ENCODE data around the gene DLX4.

The DLX4 gene

DNA sequence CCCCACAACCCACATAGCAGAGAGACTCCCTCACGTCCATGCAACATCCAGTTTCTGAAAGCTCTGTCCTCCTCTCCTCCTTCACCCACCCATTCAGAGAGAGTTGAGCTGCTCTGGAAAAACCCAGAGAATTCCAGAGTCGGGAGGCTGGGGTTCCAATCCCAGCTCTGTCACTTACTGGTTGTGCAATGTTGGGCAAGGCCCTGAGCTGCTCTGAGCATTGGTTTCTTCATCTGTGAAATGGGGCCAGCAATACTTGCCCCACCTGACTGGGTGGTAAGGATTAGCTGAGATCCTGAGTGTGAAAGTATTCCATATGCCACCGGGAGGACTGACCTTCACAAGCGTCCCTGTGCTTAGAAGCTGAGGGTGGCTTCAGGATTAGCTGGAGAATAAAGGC, 12.2 kb upstream of the DLX4 start:
- Histone ChIP-seq H3K9ac (no peak overlapping the region), H3K27ac (no peak overlapping the region), H3K27me3 (ENCODE audit: control insufficient read depth, insufficient read depth, low read length) (no peaks in the 10 kb centered on the region), H3K4me1 (no peaks in the 10 kb centered on the region), H2AFZ (no peak overlapping the region), H3K4me2 (ENCODE audit: low read length) (no peak overlapping the region), H3K79me2 (no peaks in the 10 kb centered on the region), H3K4me3 (ENCODE audit: low read depth, low read length) (no peak overlapping the region), H3K36me3 (ENCODE audit: control insufficient read depth, insufficient read depth, low read length) (no peaks in the 10 kb centered on the region), H3K9me3 (ENCODE audit: control insufficient read depth, low read length) (no peaks in the 10 kb centered on the region)
- TF ChIP-seq, protein P1, sequence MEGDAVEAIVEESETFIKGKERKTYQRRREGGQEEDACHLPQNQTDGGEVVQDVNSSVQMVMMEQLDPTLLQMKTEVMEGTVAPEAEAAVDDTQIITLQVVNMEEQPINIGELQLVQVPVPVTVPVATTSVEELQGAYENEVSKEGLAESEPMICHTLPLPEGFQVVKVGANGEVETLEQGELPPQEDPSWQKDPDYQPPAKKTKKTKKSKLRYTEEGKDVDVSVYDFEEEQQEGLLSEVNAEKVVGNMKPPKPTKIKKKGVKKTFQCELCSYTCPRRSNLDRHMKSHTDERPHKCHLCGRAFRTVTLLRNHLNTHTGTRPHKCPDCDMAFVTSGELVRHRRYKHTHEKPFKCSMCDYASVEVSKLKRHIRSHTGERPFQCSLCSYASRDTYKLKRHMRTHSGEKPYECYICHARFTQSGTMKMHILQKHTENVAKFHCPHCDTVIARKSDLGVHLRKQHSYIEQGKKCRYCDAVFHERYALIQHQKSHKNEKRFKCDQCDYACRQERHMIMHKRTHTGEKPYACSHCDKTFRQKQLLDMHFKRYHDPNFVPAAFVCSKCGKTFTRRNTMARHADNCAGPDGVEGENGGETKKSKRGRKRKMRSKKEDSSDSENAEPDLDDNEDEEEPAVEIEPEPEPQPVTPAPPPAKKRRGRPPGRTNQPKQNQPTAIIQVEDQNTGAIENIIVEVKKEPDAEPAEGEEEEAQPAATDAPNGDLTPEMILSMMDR (IDR thresholded peaks at IDR 0.05): no peak

DNA sequence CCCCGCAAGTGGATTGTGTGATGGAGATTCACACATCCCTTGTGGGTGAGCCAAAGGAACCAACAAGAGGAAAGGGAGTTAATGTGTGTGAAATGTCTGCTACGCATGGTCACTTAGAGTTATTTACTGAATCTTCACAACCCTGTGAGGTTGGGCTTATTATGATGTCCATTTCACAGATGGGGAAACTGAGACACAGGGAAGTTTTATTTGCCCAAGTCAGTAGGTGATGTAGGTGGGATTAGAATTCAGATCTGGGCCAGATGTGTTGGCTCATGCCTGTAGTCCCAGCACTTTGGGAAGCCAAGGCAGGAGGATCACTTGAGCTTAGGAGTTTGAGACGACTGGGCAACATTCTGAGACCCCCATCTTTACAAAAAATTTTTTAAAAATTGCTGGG, 11.6 kb upstream of the DLX4 start:
- Histone ChIP-seq H3K36me3 (ENCODE audit: control insufficient read depth, insufficient read depth, low read length) (no peaks in the 10 kb centered on the region), H3K9me3 (ENCODE audit: control insufficient read depth, low read length) (no peaks in the 10 kb centered on the region), H3K4me3 (ENCODE audit: low read depth, low read length) (no peak overlapping the region), H2AFZ (no peak overlapping the region), H3K4me2 (ENCODE audit: low read length) (no peak overlapping the region), H3K27ac (no peak overlapping the region), H3K4me1 (no peaks in the 10 kb centered on the region), H3K9ac (no peak overlapping the region), H3K27me3 (ENCODE audit: control insufficient read depth, insufficient read depth, low read length) (no peaks in the 10 kb centered on the region), H3K79me2 (no peaks in the 10 kb centered on the region)
- TF ChIP-seq, protein P1 (IDR thresholded peaks at IDR 0.05): no peak

- H3K4me3 ChIP-seq (ENCODE audit: low read depth, low read length): no peak overlapping the region
- no peaks in the 10 kb centered on the region for H3K27me3 ChIP-seq (ENCODE audit: control insufficient read depth, insufficient read depth, low read length)
- no peak overlapping the region for H2AFZ ChIP-seq
- H3K79me2 ChIP-seq: no peaks in the 10 kb centered on the region
- H3K9me3 ChIP-seq (ENCODE audit: control insufficient read depth, low read length): no peaks in the 10 kb centered on the region
- H3K9ac ChIP-seq: no peak overlapping the region
- TF ChIP-seq, protein P1 (IDR thresholded peaks at IDR 0.05): no peak
- no peak overlapping the region for H3K27ac ChIP-seq
- no peak overlapping the region for H3K4me2 ChIP-seq (ENCODE audit: low read length)
- no peaks in the 10 kb centered on the region for H3K36me3 ChIP-seq (ENCODE audit: control insufficient read depth, insufficient read depth, low read length)
- H3K4me1 ChIP-seq: peaks cover under 1% of the 10 kb centered on the region
Measured at GRCh38 chr17:49958723-49959122, 10.3 kb upstream of the DLX4 start.

DNA sequence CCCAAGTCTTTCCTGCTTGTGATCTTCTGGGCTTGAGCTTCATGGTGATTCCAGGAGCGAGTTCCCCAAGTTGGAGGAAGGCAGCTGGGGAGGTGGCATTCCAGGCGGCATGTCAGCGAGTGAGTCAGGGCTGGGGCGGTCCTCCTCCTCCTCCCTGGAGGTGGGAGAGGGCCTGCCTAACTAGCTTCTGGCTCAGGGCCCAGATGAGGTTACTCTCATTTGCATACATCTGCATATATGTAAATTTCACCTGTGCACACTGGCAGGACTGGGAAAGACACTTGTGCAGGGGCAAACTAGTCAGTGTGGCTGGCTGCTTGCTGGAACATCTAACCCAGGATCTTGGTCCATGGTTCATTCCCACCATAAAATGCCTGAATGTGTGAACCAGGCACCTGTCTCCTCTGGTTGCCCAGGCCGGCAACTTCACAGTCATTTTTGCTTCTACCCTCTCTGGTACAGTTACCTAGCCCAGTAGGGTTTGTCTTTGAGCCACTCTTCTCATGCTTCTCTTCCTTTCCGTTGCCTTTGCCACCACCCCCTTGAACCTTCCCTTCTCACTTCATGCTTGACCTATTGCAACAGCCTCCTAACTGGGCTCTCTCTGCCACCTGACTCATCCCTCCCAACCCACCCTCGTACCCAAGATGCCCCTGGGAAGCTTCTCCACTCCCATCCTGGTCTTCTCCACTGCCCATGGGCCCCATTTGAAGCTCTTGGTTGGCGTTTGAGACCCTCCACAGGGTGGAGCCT, 9.6 kb upstream of the DLX4 start:
- no peak overlapping the region for H2AFZ ChIP-seq
- H3K4me1 ChIP-seq: peaks cover 2% of the 10 kb centered on the region
- TF ChIP-seq, protein P1 (IDR thresholded peaks at IDR 0.05): no peak
- no peaks in the 10 kb centered on the region for H3K27me3 ChIP-seq (ENCODE audit: control insufficient read depth, insufficient read depth, low read length)
- no peak overlapping the region for H3K4me2 ChIP-seq (ENCODE audit: low read length)
- H3K9ac ChIP-seq: no peak overlapping the region
- H3K4me3 ChIP-seq (ENCODE audit: low read depth, low read length): no peak overlapping the region
- H3K36me3 ChIP-seq (ENCODE audit: control insufficient read depth, insufficient read depth, low read length): no peaks in the 10 kb centered on the region
- no peaks in the 10 kb centered on the region for H3K9me3 ChIP-seq (ENCODE audit: control insufficient read depth, low read length)
- no peaks in the 10 kb centered on the region for H3K79me2 ChIP-seq
- no peak overlapping the region for H3K27ac ChIP-seq
